Ishikawa (cell line): ENCODE data around the gene RSPH9.
A peak's percentile ranks its signal among the peaks of the same experiment; 100 is the strongest.

Experiments
- CEBPB ChIP-seq: IDR thresholded peaks from 2 replicates; pipeline ENCODE4 v1.6.1; 2012
- CREB1 ChIP-seq: IDR thresholded peaks from 2 replicates; pipeline ENCODE4 v1.6.1; 2012; ENCODE audit warnings: low read depth
- EGR1 ChIP-seq: IDR thresholded peaks from 2 replicates; pipeline ENCODE4 v1.6.1; 2012
- EP300 ChIP-seq: IDR thresholded peaks from 2 replicates; pipeline ENCODE4 v1.6.1; 2012; ENCODE audit warnings: borderline replicate concordance
- MAX ChIP-seq: IDR thresholded peaks from 2 replicates; pipeline ENCODE4 v1.6.1; 2012
- NFIC ChIP-seq: IDR thresholded peaks from 2 replicates; pipeline ENCODE4 v1.6.1; 2012
- RAD21 ChIP-seq: IDR thresholded peaks from 2 replicates; pipeline ENCODE4 v1.6.1; 2012; ENCODE audit warnings: low read depth
- REST ChIP-seq: IDR thresholded peaks from 2 replicates; pipeline ENCODE4 v1.6.1; 2012; ENCODE audit warnings: low read depth, mild to moderate bottlenecking
- TAF1 ChIP-seq: IDR thresholded peaks from 2 replicates; pipeline ENCODE4 v1.6.1; 2012; ENCODE audit warnings: low read depth, mild to moderate bottlenecking
- TCF12 ChIP-seq: IDR thresholded peaks from 2 replicates; pipeline ENCODE4 v1.6.1; 2012; ENCODE audit warnings: low read depth
- USF1 ChIP-seq: IDR thresholded peaks from 2 replicates; pipeline ENCODE4 v1.6.1; 2012
- YY1 ChIP-seq: IDR thresholded peaks from 2 replicates; pipeline ENCODE4 v1.6.1; 2012; ENCODE audit warnings: low read depth
- ZBTB7A ChIP-seq: IDR thresholded peaks from 2 replicates; pipeline ENCODE4 v1.6.1; 2012; ENCODE audit warnings: low read depth

RSPH9 gene

GRCh38 chr6:43706788-43707187 lies 62.0 kb downstream of the RSPH9 start:
- TF ChIP-seq CEBPB = no peak

- TF ChIP-seq ZBTB7A = no peak
- no peak for TF ChIP-seq REST
- TF ChIP-seq TAF1 = no peak
Measured at GRCh38 chr6:43707269-43707668, 62.4 kb downstream of the RSPH9 start.

- TF ChIP-seq YY1 (no peak), CREB1 (no peak), RAD21 (no peak), ZBTB7A (no peak), NFIC (no peak), MAX (no peak), USF1 (no peak), EGR1 (no peak), TCF12 (no peak)
Measured at GRCh38 chr6:43707767-43708166, 62.9 kb downstream of the RSPH9 start.

GRCh38 chr6:43708860-43709653 lies 64.2 kb downstream of the RSPH9 start:
- peak; percentile 58 for TF ChIP-seq CEBPB
- no peak for TF ChIP-seq MAX

GRCh38 chr6:43709654-43710303 lies 64.9 kb downstream of the RSPH9 start:
- TF ChIP-seq TAF1 = no peak
- TF ChIP-seq EGR1 = no peak
- no peak for TF ChIP-seq REST
- no peak for TF ChIP-seq EP300
- no peak for TF ChIP-seq NFIC
- TF ChIP-seq RAD21 = no peak

GRCh38 chr6:43710576-43710975 lies 65.7 kb downstream of the RSPH9 start:
- TF ChIP-seq REST (no peak), RAD21 (no peak), CEBPB (no peak), YY1 (no peak), TCF12 (no peak), EP300 (no peak), MAX (no peak), NFIC (no peak), TAF1 (no peak), CREB1 (no peak), USF1 (no peak), EGR1 (no peak)
